HCT116 (cell line): Measurements from ENCODE around the gene TDRD12. TPM values are rescaled to one million over a fixed set of nuclear protein-coding genes. Genes with fewer than 3 reads are reported as not detected.

Source experiments
- ATAC-seq: fragments of 200-7000 bp; cut with Tn5 transposase; 2 replicates; pipeline ENCODE4 v1.9.1; 2020; ENCODE audit warnings: mild to moderate bottlenecking, moderate library complexity
- BruUV-seq: library from RNA; stranded (reverse); fragments of 400-500 nt; replicated peaks from 2 replicates; lab custom pipeline; 2021; lab: Mats Ljungman, UMichigan
- CTCF ChIA-PET: fragments of 300-600 bp; sonication (Branson Sonifier 250); formaldehyde crosslinking; loops from one replicate; lab custom pipeline; 2021; ENCODE audit warnings: antibody characterized with exemption; lab: Charles Lee
- POLR2A ChIA-PET: fragments of 300-600, 350-600 bp; sonication (Branson Sonifier 250); formaldehyde crosslinking; loops from one replicate; lab custom pipeline; 2021; ENCODE audit warnings: antibody characterized with exemption; lab: Charles Lee
- RAD21 ChIA-PET, 2 experiments: fragments of 300-600 bp; sonication (Branson Sonifier 250); formaldehyde crosslinking; loops; one replicate each; lab custom pipeline; 2023; ENCODE audit warnings: low total read pairs in 2 of 2; ENCODE audit not compliant: uncharacterized antibody in 2 of 2, unreplicated experiment in 2 of 2, low non-redundant PET in 1 of 2; lab: Charles Lee
- DNase-seq: peaks from one replicate; pipeline ENCODE4 v3.0.0-alpha.2; 2010; ENCODE audit warnings: low read depth, low spot score
- H2AFZ ChIP-seq: fragments of 200-600 bp; shearing (Covaris generic), sonication (generic); 2 replicates; pipeline ENCODE4 v1.6.1; 2017; ENCODE audit warnings: low read depth, mixed run types, mixed read lengths, antibody characterized with exemption, low read length; ENCODE audit not compliant: poor library complexity, severe bottlenecking
- H3K27ac ChIP-seq: 2 replicates; pipeline ENCODE4 v1.5.1; 2012; ENCODE audit warnings: low read depth, low read length
- H3K27me3 ChIP-seq: fragments of 200-600 bp; sonication (generic); 2 replicates; pipeline ENCODE4 v1.6.1; 2016; ENCODE audit warnings: mixed run types, low read length, mixed read lengths; ENCODE audit not compliant: insufficient read depth
- H3K36me3 ChIP-seq, 2 experiments: fragments of 200-500 bp in 1 of 2; fragments of 200-600 bp in 1 of 2; sonication (Bioruptor generic) in 1 of 2; sonication (generic) in 1 of 2; 2 replicates each; pipeline versions ENCODE4 v1.5.1 to v1.6.1; 2014 to 2016; ENCODE audit warnings: low read length in 2 of 2, inconsistent platforms in 1 of 2, mixed read lengths in 1 of 2, mixed run types in 1 of 2; ENCODE audit not compliant: insufficient read depth in 2 of 2, control insufficient read depth in 1 of 2
- H3K4me1 ChIP-seq, 2 experiments: fragments of 200-600 bp in 1 of 2; sonication (generic) in 1 of 2; 2 replicates each; pipeline versions ENCODE4 v1.5.1 to v1.6.1; 2012 to 2017; ENCODE audit warnings: low read length in 2 of 2, inconsistent platforms in 1 of 2, mild to moderate bottlenecking in 1 of 2, mixed read lengths in 1 of 2, mixed run types in 1 of 2, moderate library complexity in 1 of 2; ENCODE audit not compliant: insufficient read depth in 2 of 2, control insufficient read depth in 1 of 2
- H3K4me2 ChIP-seq: fragments of 200-600 bp; sonication (generic); 2 replicates; pipeline ENCODE4 v1.6.1; 2017; ENCODE audit warnings: mixed run types, low read length, mixed read lengths
- H3K4me3 ChIP-seq, 2 experiments: fragments of 200-600 bp in 1 of 2; sonication (generic) in 1 of 2; replicated peaks in 1 of 2; 2 replicates each; pipeline ENCODE4 v1.5.1; 2011 to 2016; ENCODE audit warnings: low read length in 2 of 2, control low read depth in 1 of 2, low read depth in 1 of 2, mild to moderate bottlenecking in 1 of 2, mixed read lengths in 1 of 2, mixed run types in 1 of 2
- H3K79me2 ChIP-seq: fragments of 200-600 bp; sonication (generic); 2 replicates; pipeline ENCODE4 v1.6.1; 2017; ENCODE audit warnings: mild to moderate bottlenecking, mixed run types, low read length, moderate library complexity, mixed read lengths; ENCODE audit not compliant: insufficient read depth
- H3K9ac ChIP-seq: fragments of 200-600 bp; sonication (generic); 2 replicates; pipeline ENCODE4 v1.6.1; 2016; ENCODE audit warnings: low read length, mixed read lengths
- H3K9me2 ChIP-seq: fragments of 200-600 bp; sonication (generic), shearing (Covaris generic); 2 replicates; pipeline ENCODE4 v1.6.1; 2017; ENCODE audit warnings: mixed run types, mild to moderate bottlenecking, moderate library complexity; ENCODE audit not compliant: insufficient read depth
- H3K9me3 ChIP-seq, 2 experiments: fragments of 200-500 bp in 1 of 2; fragments of 200-600 bp in 1 of 2; sonication (Bioruptor generic) in 1 of 2; sonication (generic) in 1 of 2; 2 replicates each; pipeline ENCODE4 v1.6.1; 2014 to 2017; ENCODE audit warnings: low read length in 2 of 2, mixed read lengths in 2 of 2, inconsistent platforms in 1 of 2, low read depth in 1 of 2, mild to moderate bottlenecking in 1 of 2, mixed run types in 1 of 2, moderate library complexity in 1 of 2; ENCODE audit not compliant: control insufficient read depth in 1 of 2, insufficient read depth in 1 of 2
- H4K20me1 ChIP-seq: fragments of 200-600 bp; sonication (generic), shearing (Covaris generic); 2 replicates; pipeline ENCODE4 v1.6.1; 2017; ENCODE audit warnings: mixed run types, mild to moderate bottlenecking, moderate library complexity; ENCODE audit not compliant: insufficient read depth
- CEBPB ChIP-seq: IDR thresholded peaks from 2 replicates; pipeline ENCODE4 v1.6.1; 2012; ENCODE audit warnings: low read depth
- EGR1 ChIP-seq: IDR thresholded peaks from 2 replicates; pipeline ENCODE4 v1.6.1; 2012; ENCODE audit warnings: low read depth
- ELF1 ChIP-seq: IDR thresholded peaks from 2 replicates; pipeline ENCODE4 v1.6.1; 2012; ENCODE audit warnings: low read depth, borderline replicate concordance
- EZH2 ChIP-seq: fragments of 200-600 bp; sonication (generic); IDR thresholded peaks from 2 replicates; pipeline ENCODE4 v1.6.1; 2017; ENCODE audit warnings: antibody characterized with exemption, mixed run types
- EZH2phosphoT487 ChIP-seq: fragments of 200-600 bp; IDR thresholded peaks from 2 replicates; pipeline ENCODE4 v1.6.1; 2018; ENCODE audit warnings: antibody characterized with exemption, borderline replicate concordance
- JUND ChIP-seq: IDR thresholded peaks from 2 replicates; pipeline ENCODE4 v1.6.1; 2012
- MAX ChIP-seq: IDR thresholded peaks from 2 replicates; pipeline ENCODE4 v1.6.1; 2012
- POLR2A ChIP-seq: IDR thresholded peaks from 2 replicates; pipeline ENCODE4 v1.7.0; 2011; ENCODE audit warnings: borderline replicate concordance; ENCODE audit not compliant: insufficient read depth, insufficient read length; ENCODE audit errors: extremely low read depth
- POLR2AphosphoS5 ChIP-seq: IDR thresholded peaks from 2 replicates; pipeline ENCODE4 v1.6.1; 2011; ENCODE audit warnings: mild to moderate bottlenecking, low read depth, low read length, moderate library complexity
- RAD21 ChIP-seq: IDR thresholded peaks from 2 replicates; pipeline ENCODE4 v1.6.1; 2012; ENCODE audit warnings: low read depth, mild to moderate bottlenecking
- SP1 ChIP-seq: IDR thresholded peaks from 2 replicates; pipeline ENCODE4 v1.6.1; 2012; ENCODE audit warnings: low read depth
- SRF ChIP-seq: IDR thresholded peaks from 2 replicates; pipeline ENCODE4 v1.6.1; 2012; ENCODE audit warnings: low read depth
- TCF7L2 ChIP-seq: IDR thresholded peaks from 2 replicates; pipeline ENCODE4 v1.7.0; 2011; ENCODE audit warnings: borderline replicate concordance, inconsistent platforms; ENCODE audit not compliant: insufficient read depth, insufficient read length; ENCODE audit errors: extremely low read depth
- ZBTB33 ChIP-seq: IDR thresholded peaks from 2 replicates; pipeline ENCODE4 v1.6.1; 2011; ENCODE audit warnings: mild to moderate bottlenecking, low read length, moderate library complexity; ENCODE audit not compliant: insufficient replicate concordance; ENCODE audit errors: extremely low read depth
- ZFX ChIP-seq: fragments of 450-650 bp; IDR thresholded peaks from 2 replicates; pipeline ENCODE4 v1.6.1; 2017
- ZNF274 ChIP-seq: fragments of 200-500 bp; sonication (Bioruptor generic); IDR thresholded peaks from 2 replicates; pipeline ENCODE4 v1.6.1; 2014; ENCODE audit warnings: mild to moderate bottlenecking, low read depth, low read length, inconsistent platforms
- intact Hi-C: fragments of 100-400 bp; cut with micrococcal nuclease; formaldehyde crosslinking; loops from 2 replicates; pipeline ENCODE4 v1.10.0; 2022
- total RNA-seq: library from RNA; stranded (reverse); gene quantifications from one replicate; pipeline ENCODE4 v1.2.1, GENCODE V29; 2021; ENCODE audit not compliant: unreplicated experiment

Gene TDRD12
- total RNA-seq, 1 experiment from 2014 or later = 0.30 TPM

- intact Hi-C loops = no loop called here
- H3K9ac ChIP-seq = no peak overlapping the region
- no peaks in the 10 kb centered on the region for H3K36me3 ChIP-seq
- no peaks in the 10 kb centered on the region for H3K9me3 ChIP-seq
- no peak overlapping the region for H2AFZ ChIP-seq
- ChIA-PET CTCF (no interaction called here), RAD21 (no interaction called here), POLR2A (no interaction called here)
- no peak for DNase-seq
- no peaks in the 10 kb centered on the region for H3K9me2 ChIP-seq
- H3K4me1 ChIP-seq = no peaks in the 10 kb centered on the region
- H3K4me2 ChIP-seq = no peak overlapping the region
- no TSS peak for BruUV-seq
- no peak overlapping the region for H3K27ac ChIP-seq
- no peaks in the 10 kb centered on the region for H3K79me2 ChIP-seq
- ATAC-seq = no peak
- H4K20me1 ChIP-seq = no peaks in the 10 kb centered on the region
- no peak overlapping the region for H3K4me3 ChIP-seq
- no peaks in the 10 kb centered on the region for H3K27me3 ChIP-seq
- no peak for TF ChIP-seq POLR2A
Measured at GRCh38 chr19:32858559-32858958, 139.0 kb downstream of the TDRD12 start.

GRCh38 chr19:32859591-32859990, 140.0 kb downstream of the TDRD12 start:
- no peak overlapping the region for H3K9ac ChIP-seq
- no peak for ATAC-seq
- H4K20me1 ChIP-seq = no peaks in the 10 kb centered on the region
- no peak for DNase-seq
- H2AFZ ChIP-seq = no peak overlapping the region
- H3K79me2 ChIP-seq = no peaks in the 10 kb centered on the region
- intact Hi-C loops = no loop called here
- no peak overlapping the region for H3K27ac ChIP-seq
- H3K27me3 ChIP-seq = no peaks in the 10 kb centered on the region
- BruUV-seq = no TSS peak
- no peaks in the 10 kb centered on the region for H3K9me2 ChIP-seq
- TF ChIP-seq CEBPB (no peak), ZNF274 (no peak), JUND (no peak), TCF7L2 (no peak), EGR1 (no peak), ELF1 (no peak), RAD21 (no peak), EZH2phosphoT487 (no peak), MAX (no peak), POLR2AphosphoS5 (no peak), SP1 (no peak), ZBTB33 (no peak), SRF (no peak), EZH2 (no peak), ZFX (no peak)
- ChIA-PET CTCF (no interaction called here), RAD21 (no interaction called here), POLR2A (no interaction called here)
- H3K36me3 ChIP-seq = no peaks in the 10 kb centered on the region
- no peak overlapping the region for H3K4me2 ChIP-seq
- no peak overlapping the region for H3K4me3 ChIP-seq
- no peaks in the 10 kb centered on the region for H3K9me3 ChIP-seq
- H3K4me1 ChIP-seq = no peaks in the 10 kb centered on the region
